IPS DF 6.9 (cell line): ENCODE data around the gene MAP3K12.

Experiments
- DNase-seq: peaks from one replicate; pipeline ENCODE4 v3.0.0-alpha.2; 2013; ENCODE audit warnings: low read depth, low spot score
- H3K27ac ChIP-seq: one replicate; pipeline ENCODE4 v1.5.1; 2013; ENCODE audit warnings: low read length, control low read depth
- H3K27me3 ChIP-seq: 2 replicates; pipeline ENCODE4 v1.6.1; 2013; ENCODE audit warnings: mild to moderate bottlenecking, low read length; ENCODE audit not compliant: control insufficient read depth, insufficient read depth
- H3K36me3 ChIP-seq: 2 replicates; pipeline ENCODE4 v1.6.1; 2013; ENCODE audit warnings: low read length; ENCODE audit not compliant: control insufficient read depth, insufficient read depth
- H3K4me1 ChIP-seq: 2 replicates; pipeline ENCODE4 v1.6.1; 2013; ENCODE audit warnings: low read length; ENCODE audit not compliant: control insufficient read depth, insufficient read depth
- H3K4me3 ChIP-seq: 2 replicates; pipeline ENCODE4 v1.5.1; 2013; ENCODE audit warnings: mild to moderate bottlenecking, low read length
- H3K9me3 ChIP-seq: 2 replicates; pipeline ENCODE4 v1.6.1; 2013; ENCODE audit warnings: low read length, inconsistent platforms; ENCODE audit not compliant: control insufficient read depth, insufficient read depth
- WGBS: extraction: QIAGEN DNeasy Blood & Tissue Kit; methylation state at CpG from one replicate; pipeline ENCODE4 v1.1.7; 2013; ENCODE audit warnings: mixed read lengths, missing lambda C conversion rate; ENCODE audit not compliant: insufficient read length, insufficient coverage; 5-methylcytosine and 5-hydroxymethylcytosine counted together

Gene MAP3K12

GRCh38 chr12:53467082-53467481, 32.2 kb downstream of the MAP3K12 start:
- Histone ChIP-seq H3K36me3 (peaks cover 62% of the 10 kb centered on the region), H3K4me1 (no peaks in the 10 kb centered on the region), H3K27me3 (no peaks in the 10 kb centered on the region), H3K4me3 (no peak overlapping the region), H3K9me3 (no peaks in the 10 kb centered on the region), H3K27ac (no peak overlapping the region)
- no peak for DNase-seq
- WGBS = no CpG with 5 or more reads among the region's 5 CpGs

GRCh38 chr12:53466640-53467039, 32.6 kb downstream of the MAP3K12 start:
- no peak for DNase-seq
- H3K4me1 ChIP-seq = no peaks in the 10 kb centered on the region
- peaks cover 61% of the 10 kb centered on the region for H3K36me3 ChIP-seq
- WGBS = 100% methylated on average over 1 of the region's 4 CpGs
- H3K27me3 ChIP-seq = no peaks in the 10 kb centered on the region
- no peaks in the 10 kb centered on the region for H3K9me3 ChIP-seq
- no peak overlapping the region for H3K4me3 ChIP-seq
- H3K27ac ChIP-seq = no peak overlapping the region

GRCh38 chr12:53465679-53466078, 33.6 kb downstream of the MAP3K12 start:
- WGBS = no CpG with 5 or more reads among the region's 2 CpGs
- H3K36me3 ChIP-seq = peaks cover 66% of the 10 kb centered on the region
- H3K9me3 ChIP-seq = no peaks in the 10 kb centered on the region
- H3K4me3 ChIP-seq = no peak overlapping the region
- H3K27me3 ChIP-seq = no peaks in the 10 kb centered on the region
- no peaks in the 10 kb centered on the region for H3K4me1 ChIP-seq
- no peak overlapping the region for H3K27ac ChIP-seq
- DNase-seq = no peak

- Histone ChIP-seq H3K36me3 (peaks cover 70% of the 10 kb centered on the region), H3K4me3 (no peak overlapping the region), H3K9me3 (no peaks in the 10 kb centered on the region), H3K27me3 (no peaks in the 10 kb centered on the region), H3K4me1 (no peaks in the 10 kb centered on the region), H3K27ac (no peak overlapping the region)
- WGBS = no CpG with 5 or more reads among the region's 11 CpGs
- DNase-seq = no peak
These were observed 34.4 kb downstream of the MAP3K12 start for GRCh38 chr12:53464685-53465418.

- no peak overlapping the region for H3K4me3 ChIP-seq
- 100% methylated on average over 2 of the region's 5 CpGs for WGBS
- no peaks in the 10 kb centered on the region for H3K27me3 ChIP-seq
- no peaks in the 10 kb centered on the region for H3K9me3 ChIP-seq
- no peak for DNase-seq
- H3K4me1 ChIP-seq = no peaks in the 10 kb centered on the region
- peaks cover 72% of the 10 kb centered on the region for H3K36me3 ChIP-seq
- H3K27ac ChIP-seq = no peak overlapping the region
These were observed 35.3 kb downstream of the MAP3K12 start for GRCh38 chr12:53463802-53464560.

- no peaks in the 10 kb centered on the region for H3K9me3 ChIP-seq
- H3K27me3 ChIP-seq = no peaks in the 10 kb centered on the region
- WGBS = no CpG with 5 or more reads among the region's 3 CpGs
- peaks cover 70% of the 10 kb centered on the region for H3K36me3 ChIP-seq
- H3K27ac ChIP-seq = no peak overlapping the region
- H3K4me1 ChIP-seq = no peaks in the 10 kb centered on the region
- no peak overlapping the region for H3K4me3 ChIP-seq
- DNase-seq = no peak
These were observed 36.3 kb downstream of the MAP3K12 start for GRCh38 chr12:53462935-53463334.

- Histone ChIP-seq H3K27ac (no peak overlapping the region), H3K27me3 (no peaks in the 10 kb centered on the region), H3K4me1 (no peaks in the 10 kb centered on the region), H3K9me3 (no peaks in the 10 kb centered on the region), H3K4me3 (no peak overlapping the region), H3K36me3 (peaks cover 71% of the 10 kb centered on the region)
- no peak for DNase-seq
- 100% methylated on average over 2 of the region's 8 CpGs for WGBS
These were observed 37.7 kb downstream of the MAP3K12 start for GRCh38 chr12:53461591-53461990.

GRCh38 chr12:53461059-53461458, 38.2 kb downstream of the MAP3K12 start:
- Histone ChIP-seq H3K9me3 (no peaks in the 10 kb centered on the region), H3K36me3 (peaks cover 68% of the 10 kb centered on the region), H3K27me3 (no peaks in the 10 kb centered on the region), H3K4me3 (no peak overlapping the region), H3K27ac (no peak overlapping the region), H3K4me1 (no peaks in the 10 kb centered on the region)
- WGBS = no CpG with 5 or more reads among the region's 3 CpGs
- DNase-seq = no peak

- Histone ChIP-seq H3K4me3 (no peak overlapping the region), H3K9me3 (no peaks in the 10 kb centered on the region), H3K4me1 (no peaks in the 10 kb centered on the region), H3K27me3 (no peaks in the 10 kb centered on the region), H3K36me3 (peaks cover 66% of the 10 kb centered on the region), H3K27ac (no peak overlapping the region)
- no peak for DNase-seq
- WGBS = no CpG with 5 or more reads among the region's 4 CpGs
These were observed 40.2 kb downstream of the MAP3K12 start for GRCh38 chr12:53459097-53459496.

GRCh38 chr12:53456654-53457366, 42.4 kb downstream of the MAP3K12 start:
- WGBS = no CpG with 5 or more reads among the region's 6 CpGs
- Histone ChIP-seq H3K27ac (no peak overlapping the region), H3K4me1 (no peaks in the 10 kb centered on the region), H3K4me3 (no peak overlapping the region), H3K27me3 (no peaks in the 10 kb centered on the region), H3K9me3 (no peaks in the 10 kb centered on the region), H3K36me3 (peaks cover 49% of the 10 kb centered on the region)
- no peak for DNase-seq
